ENCODE data around the gene CYFIP1.

Gene CYFIP1

DNA sequence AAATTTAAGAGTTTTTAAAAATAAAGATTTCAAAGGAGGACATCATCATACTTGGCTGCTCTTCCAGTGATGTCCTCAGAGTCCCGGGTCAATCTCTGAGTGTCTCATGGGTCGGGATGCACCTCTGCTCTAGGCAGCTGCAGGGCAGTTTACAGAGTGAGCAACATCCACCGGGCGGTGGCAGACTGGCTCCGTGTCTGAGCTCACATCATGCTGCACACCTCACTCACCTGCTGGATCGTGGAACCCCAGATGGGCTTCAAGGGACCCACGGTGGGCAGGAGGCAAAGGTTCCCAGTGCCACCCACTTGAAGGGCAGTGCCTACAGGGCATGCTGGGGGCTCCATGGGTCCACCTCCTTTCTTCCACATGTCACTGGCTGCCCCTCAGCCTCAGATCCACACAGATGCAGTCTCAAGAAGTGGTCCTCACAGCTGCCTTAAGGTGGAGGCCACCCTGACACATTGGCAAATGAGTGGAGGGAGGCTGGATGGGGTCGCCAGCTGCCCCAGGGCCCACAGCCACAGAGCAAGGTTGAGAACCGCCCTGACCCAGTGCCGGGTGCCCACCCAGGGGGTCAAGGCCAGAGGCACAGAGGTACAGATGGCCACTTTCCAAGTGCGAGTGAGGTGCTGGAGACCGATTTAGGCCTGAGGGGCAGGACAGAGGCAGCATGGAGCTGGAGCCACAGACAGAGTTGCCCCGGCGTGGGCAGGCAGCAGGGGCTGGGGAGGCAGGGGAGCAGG lies 25.2 kb downstream of the CYFIP1 start:
- TF ChIP-seq, protein P1, sequence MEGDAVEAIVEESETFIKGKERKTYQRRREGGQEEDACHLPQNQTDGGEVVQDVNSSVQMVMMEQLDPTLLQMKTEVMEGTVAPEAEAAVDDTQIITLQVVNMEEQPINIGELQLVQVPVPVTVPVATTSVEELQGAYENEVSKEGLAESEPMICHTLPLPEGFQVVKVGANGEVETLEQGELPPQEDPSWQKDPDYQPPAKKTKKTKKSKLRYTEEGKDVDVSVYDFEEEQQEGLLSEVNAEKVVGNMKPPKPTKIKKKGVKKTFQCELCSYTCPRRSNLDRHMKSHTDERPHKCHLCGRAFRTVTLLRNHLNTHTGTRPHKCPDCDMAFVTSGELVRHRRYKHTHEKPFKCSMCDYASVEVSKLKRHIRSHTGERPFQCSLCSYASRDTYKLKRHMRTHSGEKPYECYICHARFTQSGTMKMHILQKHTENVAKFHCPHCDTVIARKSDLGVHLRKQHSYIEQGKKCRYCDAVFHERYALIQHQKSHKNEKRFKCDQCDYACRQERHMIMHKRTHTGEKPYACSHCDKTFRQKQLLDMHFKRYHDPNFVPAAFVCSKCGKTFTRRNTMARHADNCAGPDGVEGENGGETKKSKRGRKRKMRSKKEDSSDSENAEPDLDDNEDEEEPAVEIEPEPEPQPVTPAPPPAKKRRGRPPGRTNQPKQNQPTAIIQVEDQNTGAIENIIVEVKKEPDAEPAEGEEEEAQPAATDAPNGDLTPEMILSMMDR (IDR thresholded peaks at IDR 0.05; ENCODE audit: borderline replicate concordance, insufficient read depth, low read depth, low read length), result no peak
- no peak overlapping the region for H3K4me3 ChIP-seq (ENCODE audit: low read depth, low read length)

DNA sequence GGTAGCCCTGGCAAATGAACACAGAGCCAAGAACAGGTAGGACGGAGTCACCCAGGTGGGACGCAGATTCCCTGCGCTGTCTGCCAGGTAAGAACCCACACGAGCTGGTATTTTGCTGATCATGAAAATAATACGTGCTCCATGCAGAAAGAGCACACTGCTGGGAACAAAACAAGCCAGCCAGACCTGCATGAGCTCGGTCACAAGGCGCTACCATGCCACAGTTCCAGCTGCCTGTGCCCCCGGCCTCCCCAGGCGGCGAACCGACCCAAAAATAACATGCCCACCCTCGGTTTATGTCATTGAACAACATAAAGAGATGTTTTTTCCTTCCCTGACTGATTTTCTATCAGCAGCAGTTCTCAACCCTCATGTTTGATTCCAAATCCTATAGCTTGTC lies 25.8 kb downstream of the CYFIP1 start:
- TF ChIP-seq, protein P1 (IDR thresholded peaks at IDR 0.05; ENCODE audit: borderline replicate concordance, insufficient read depth, low read depth, low read length), result no peak
- H3K4me3 ChIP-seq (ENCODE audit: low read depth, low read length), result no peak overlapping the region

DNA sequence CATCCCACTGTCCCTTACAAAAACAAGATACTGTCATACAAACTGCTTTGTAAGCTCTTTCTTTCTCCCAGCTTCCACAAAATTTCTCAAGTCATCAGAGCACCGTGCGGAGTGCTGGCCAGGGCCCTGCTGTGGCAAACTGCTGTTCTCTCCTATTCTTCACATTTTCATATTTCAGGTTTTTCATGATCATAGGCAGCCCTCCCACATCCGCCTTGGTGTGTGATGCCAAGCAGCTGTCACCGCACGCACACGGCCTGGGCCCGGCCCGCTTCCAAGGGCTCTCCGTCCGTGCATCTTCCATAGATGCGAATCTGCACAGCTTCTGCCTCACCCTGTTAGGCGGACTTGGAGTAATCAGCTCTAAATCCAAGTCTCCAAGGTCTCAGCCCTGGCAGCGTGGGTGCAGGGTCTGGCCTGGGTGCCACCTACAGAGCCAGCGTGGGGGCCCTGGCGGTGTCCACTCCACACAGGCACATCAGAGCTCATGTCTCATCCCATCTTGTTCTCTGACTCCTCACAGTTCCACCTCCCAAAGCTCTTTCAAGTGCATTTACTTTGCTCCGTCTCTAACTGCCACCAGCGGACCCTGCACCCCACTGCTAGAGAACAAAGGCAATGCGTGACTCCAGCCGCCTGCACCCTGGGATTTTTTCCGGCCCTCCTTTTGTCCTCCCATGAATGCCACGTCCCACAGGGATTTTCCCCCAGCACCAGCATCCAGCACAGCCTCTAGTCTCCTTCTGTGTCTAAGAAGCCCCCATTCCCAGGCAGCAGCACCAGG lies 27.2 kb downstream of the CYFIP1 start:
- TF ChIP-seq, protein P1 (IDR thresholded peaks at IDR 0.05; ENCODE audit: borderline replicate concordance, insufficient read depth, low read depth, low read length), result no peak
- no peak overlapping the region for H3K4me3 ChIP-seq (ENCODE audit: low read depth, low read length)

DNA sequence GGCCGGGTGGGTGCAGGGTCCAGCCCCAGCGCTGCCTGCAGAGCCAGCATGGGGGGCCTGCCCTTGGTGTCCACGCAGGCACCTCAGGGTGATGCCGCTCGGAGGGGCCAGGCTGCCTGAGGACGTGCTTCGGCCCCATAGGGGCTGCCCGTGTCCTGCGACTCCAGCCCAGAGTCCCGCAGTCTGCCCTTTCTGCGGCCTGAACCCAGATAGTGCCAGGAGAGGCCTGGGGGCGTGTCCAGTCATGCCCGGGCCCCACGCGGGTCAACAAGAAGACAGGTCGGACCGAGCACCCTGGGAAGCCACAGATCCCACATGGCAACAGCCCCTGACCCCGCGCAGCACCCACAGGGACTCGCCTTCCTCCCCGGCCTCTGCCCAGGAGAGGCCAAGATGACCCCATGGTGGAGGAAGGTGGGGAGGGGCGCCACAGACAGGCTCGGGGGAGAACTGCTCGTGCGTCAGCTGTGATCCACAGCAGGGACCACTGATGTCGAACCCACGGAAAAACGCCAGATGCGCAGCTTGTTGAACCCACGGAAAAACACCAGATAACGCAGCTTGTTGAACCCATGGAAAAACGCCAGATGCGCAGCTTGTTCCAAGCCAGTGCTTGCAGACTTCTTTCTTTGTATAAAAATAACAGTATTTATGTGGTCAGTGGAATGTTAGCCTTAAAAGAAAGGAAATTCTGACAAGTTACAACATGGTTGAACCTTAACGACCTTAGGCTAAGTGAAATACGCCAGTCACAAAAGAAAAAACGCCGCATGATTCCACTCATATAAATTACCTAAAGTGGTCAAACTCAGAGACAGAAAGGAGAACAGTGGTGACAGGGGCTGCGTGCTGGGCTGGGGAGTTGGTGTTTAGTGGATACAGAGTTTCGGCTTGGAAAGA lies 28.5 kb downstream of the CYFIP1 start:
- H3K4me3 ChIP-seq (ENCODE audit: low read depth, low read length), result no peak overlapping the region
- TF ChIP-seq, protein P1 (IDR thresholded peaks at IDR 0.05; ENCODE audit: borderline replicate concordance, insufficient read depth, low read depth, low read length), result no peak

DNA sequence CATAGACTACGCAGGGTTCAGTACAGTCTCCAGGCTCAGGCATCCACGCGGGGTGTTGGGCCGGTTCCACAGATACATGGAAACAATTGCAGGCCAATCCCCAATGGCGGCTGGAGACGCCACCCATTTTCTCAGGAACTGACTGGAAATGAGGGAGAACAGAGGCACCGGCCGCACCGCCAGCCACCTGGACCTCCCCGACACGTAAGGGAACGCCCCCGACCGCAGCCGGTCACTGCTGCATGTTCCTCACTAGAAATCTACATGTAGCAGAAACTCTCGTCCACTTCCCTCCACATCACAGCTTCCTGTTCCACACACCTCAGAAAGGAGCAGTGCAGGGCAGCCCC lies 29.2 kb downstream of the CYFIP1 start:
- H3K4me3 ChIP-seq (ENCODE audit: low read depth, low read length), result no peak overlapping the region
- TF ChIP-seq, protein P1 (IDR thresholded peaks at IDR 0.05; ENCODE audit: borderline replicate concordance, insufficient read depth, low read depth, low read length), result no peak

DNA sequence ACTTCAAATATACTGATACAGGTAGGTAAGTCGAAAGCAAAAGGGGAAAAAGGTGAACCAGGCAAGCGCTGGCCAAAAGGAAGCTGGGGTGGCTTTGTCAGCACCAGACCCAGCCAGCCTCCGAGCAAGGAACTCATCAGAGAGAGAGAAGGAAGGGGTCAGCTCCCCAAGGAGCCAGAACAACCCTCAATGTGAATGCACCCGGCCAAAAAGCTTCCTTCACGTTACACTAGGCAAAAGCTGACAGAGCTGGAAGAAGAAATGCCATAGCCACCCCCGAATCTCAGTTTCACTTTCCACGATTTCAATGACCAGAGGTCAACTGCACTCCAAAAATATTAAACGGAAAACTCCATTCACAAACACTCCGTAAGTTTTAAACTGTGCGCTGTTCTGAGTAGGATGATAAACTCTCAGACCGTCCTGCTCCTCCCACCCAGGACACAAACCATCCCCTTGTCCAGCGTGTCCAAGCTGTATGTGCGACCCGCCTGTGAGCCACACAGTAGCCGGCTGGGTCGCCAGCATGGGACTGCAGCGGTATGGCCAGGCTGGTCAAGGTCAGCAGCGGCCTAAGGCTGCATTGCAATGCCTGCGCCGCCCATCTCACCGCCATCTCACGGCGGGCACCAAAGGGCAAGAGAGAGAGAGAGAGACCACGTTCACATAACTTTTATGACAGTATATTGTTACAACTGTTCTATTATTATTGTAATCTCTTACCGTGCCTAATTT lies 29.7 kb downstream of the CYFIP1 start:
- no peak overlapping the region for H3K4me3 ChIP-seq (ENCODE audit: low read depth, low read length)
- TF ChIP-seq, protein P1 (IDR thresholded peaks at IDR 0.05; ENCODE audit: borderline replicate concordance, insufficient read depth, low read depth, low read length), result no peak
